Nephron progenitor cell (in vitro differentiated cells): ENCODE results near the gene CACNG4.

Experiments
- DNase-seq: peaks from one replicate; pipeline ENCODE4 v3.0.0; 2021
- H3K27ac Mint-ChIP-seq: 2 replicates; pipeline ENCODE4 v1.8.0; 2021; ENCODE audit warnings: mild to moderate bottlenecking, moderate library complexity, mixed read lengths
- H3K27me3 Mint-ChIP-seq: 2 replicates; pipeline ENCODE4 v1.8.0; 2021; ENCODE audit warnings: mild to moderate bottlenecking, low read depth, mixed read lengths; ENCODE audit not compliant: poor library complexity
- H3K36me3 Mint-ChIP-seq: 2 replicates; pipeline ENCODE4 v1.8.0; 2021; ENCODE audit warnings: low read depth, mixed read lengths
- H3K4me1 Mint-ChIP-seq: 2 replicates; pipeline ENCODE4 v1.8.0; 2021; ENCODE audit warnings: mixed read lengths
- H3K4me3 Mint-ChIP-seq: 2 replicates; pipeline ENCODE4 v1.8.0; 2021; ENCODE audit warnings: mild to moderate bottlenecking, moderate library complexity, mixed read lengths
- H3K9me3 Mint-ChIP-seq: 2 replicates; pipeline ENCODE4 v1.8.0; 2021; ENCODE audit warnings: mild to moderate bottlenecking, moderate library complexity, mixed read lengths
- CTCF ChIP-seq: fragments of 200-600 bp; sonication (generic); IDR thresholded peaks from 2 replicates; pipeline ENCODE4 v1.5.0; 2021; ENCODE audit warnings: antibody characterized with exemption

CACNG4 gene

GRCh38 chr17:66920950-66921349 lies 43.6 kb upstream of the CACNG4 start:
- H3K27me3 Mint-ChIP-seq: no peaks in the 10 kb centered on the region
- H3K27ac Mint-ChIP-seq: no peak overlapping the region
- no peak for TF ChIP-seq CTCF
- no peak overlapping the region for H3K4me3 Mint-ChIP-seq
- peaks cover 25% of the 10 kb centered on the region for H3K9me3 Mint-ChIP-seq
- H3K4me1 Mint-ChIP-seq: peaks cover 12% of the 10 kb centered on the region
- no peaks in the 10 kb centered on the region for H3K36me3 Mint-ChIP-seq
- DNase-seq: no peak

GRCh38 chr17:66923886-66924285 lies 40.6 kb upstream of the CACNG4 start:
- peaks cover 20% of the 10 kb centered on the region for H3K9me3 Mint-ChIP-seq
- H3K4me3 Mint-ChIP-seq: no peak overlapping the region
- no peak for DNase-seq
- H3K4me1 Mint-ChIP-seq: peaks cover 12% of the 10 kb centered on the region
- H3K27ac Mint-ChIP-seq: no peak overlapping the region
- no peaks in the 10 kb centered on the region for H3K36me3 Mint-ChIP-seq
- no peak for TF ChIP-seq CTCF
- no peaks in the 10 kb centered on the region for H3K27me3 Mint-ChIP-seq

- no peaks in the 10 kb centered on the region for H3K36me3 Mint-ChIP-seq
- peaks cover 17% of the 10 kb centered on the region for H3K4me1 Mint-ChIP-seq
- TF ChIP-seq CTCF: no peak
- H3K27ac Mint-ChIP-seq: no peak overlapping the region
- H3K4me3 Mint-ChIP-seq: no peak overlapping the region
- peaks cover 20% of the 10 kb centered on the region for H3K9me3 Mint-ChIP-seq
- H3K27me3 Mint-ChIP-seq: peaks cover 4% of the 10 kb centered on the region
- DNase-seq: no peak
Observed at GRCh38 chr17:66925811-66926500, 38.6 kb upstream of the CACNG4 start.

- Mint-ChIP-seq H3K4me1 (peaks cover 13% of the 10 kb centered on the region), H3K4me3 (no peak overlapping the region), H3K9me3 (peaks cover under 1% of the 10 kb centered on the region), H3K27me3 (peaks cover 6% of the 10 kb centered on the region), H3K36me3 (no peaks in the 10 kb centered on the region), H3K27ac (no peak overlapping the region)
- TF ChIP-seq CTCF: no peak
- no peak for DNase-seq
Observed at GRCh38 chr17:66928949-66929348, 35.6 kb upstream of the CACNG4 start.

- peaks cover under 1% of the 10 kb centered on the region for H3K36me3 Mint-ChIP-seq
- peaks cover 5% of the 10 kb centered on the region for H3K9me3 Mint-ChIP-seq
- peaks cover 6% of the 10 kb centered on the region for H3K27me3 Mint-ChIP-seq
- H3K4me1 Mint-ChIP-seq: peaks cover 7% of the 10 kb centered on the region
- DNase-seq: no peak
- TF ChIP-seq CTCF: no peak
- no peak overlapping the region for H3K4me3 Mint-ChIP-seq
- no peak overlapping the region for H3K27ac Mint-ChIP-seq
Observed at GRCh38 chr17:66929591-66929990, 34.9 kb upstream of the CACNG4 start.

- Mint-ChIP-seq H3K27me3 (peaks cover 6% of the 10 kb centered on the region), H3K27ac (peak overlapping the region; percentile 22), H3K36me3 (peaks cover 4% of the 10 kb centered on the region), H3K9me3 (peaks cover 17% of the 10 kb centered on the region), H3K4me3 (no peak overlapping the region), H3K4me1 (peaks cover 6% of the 10 kb centered on the region)
- DNase-seq: no peak
- TF ChIP-seq CTCF: no peak
Observed at GRCh38 chr17:66930933-66931332, 33.6 kb upstream of the CACNG4 start.
